Measurements from ENCODE around the gene BCAN. TPM values are rescaled to one million over a fixed set of nuclear protein-coding genes. Genes with fewer than 3 reads are reported as not detected.

The BCAN gene
- total RNA-seq, 1 experiment from 2014 or later, result 1.2 TPM

GRCh38 chr1:156703336-156703735 lies 61.4 kb downstream of the BCAN start:
- H3K79me2 ChIP-seq (ENCODE audit: insufficient read depth, low read length), result no peaks in the 10 kb centered on the region
- no peak overlapping the region for H2BK120ac ChIP-seq (ENCODE audit: low read depth, low read length, poor library complexity, severe bottlenecking)
- no peak overlapping the region for H4K91ac ChIP-seq (ENCODE audit: insufficient read length, low read depth, low read length)
- no peak overlapping the region for H2BK12ac ChIP-seq (ENCODE audit: insufficient read length, low read depth, low read length)
- peaks cover 3% of the 10 kb centered on the region; the same call in 1 of the 2 replicates for H3K27me3 ChIP-seq (ENCODE audit: insufficient read depth, low read length)
- H3K4me2 ChIP-seq (ENCODE audit: insufficient read depth, insufficient read length, low read length), result peak overlapping the region; percentile 83
- no peak overlapping the region for H3K9ac ChIP-seq (ENCODE audit: extremely low read depth, insufficient read length, low read length)
- no peaks in the 10 kb centered on the region for H4K20me1 ChIP-seq (ENCODE audit: control insufficient read depth, insufficient read depth, insufficient read length)
- H2AK5ac ChIP-seq (ENCODE audit: insufficient read length, low read length), result no peak overlapping the region
- H3K9me3 ChIP-seq (ENCODE audit: control insufficient read depth, low read depth, low read length), result no peaks in the 10 kb centered on the region
- no peak overlapping the region for H3K56ac ChIP-seq (ENCODE audit: insufficient read length, low read depth, low read length)
- Mint-ChIP-seq H3K27me3 (ENCODE audit: low read depth) (peaks cover 38% of the 10 kb centered on the region), H3K27ac (no peak overlapping the region; a peak in 2 of 7 replicates), H3K4me3 (peak overlapping the region; percentile 74 to 91), H3K36me3 (ENCODE audit: insufficient read depth in 1 of 3, low read depth in 3 of 3) (peaks cover 15 to 44% (median 33%) of the 10 kb centered on the region in 3 experiments), H3K4me1 (peaks cover 46 to 53% of the 10 kb centered on the region in 2 experiments), H3K9me3 (no peaks in the 10 kb centered on the region; a peak in 1 of 5 replicates)
- no peak overlapping the region for H3K27ac ChIP-seq (ENCODE audit: insufficient read length, low read depth, low read length)
- no peak overlapping the region for H3K4ac ChIP-seq (ENCODE audit: low read depth, low read length)
- no peak overlapping the region for H2AFZ ChIP-seq (ENCODE audit: low read length)
- TF ChIP-seq CTCF (conservative IDR thresholded peaks at IDR 0.05), result no peak
- no peak overlapping the region for H3K14ac ChIP-seq (ENCODE audit: insufficient read depth, low read length)
- no peaks in the 10 kb centered on the region for H3K79me1 ChIP-seq (ENCODE audit: insufficient read depth, low read depth, low read length, poor library complexity, severe bottlenecking)
- no peak overlapping the region for H3K18ac ChIP-seq (ENCODE audit: insufficient read length, low read depth, low read length)
- WGBS (ENCODE audit: extremely low coverage, insufficient read length, low lambda C conversion rate), result no CpG with 5 or more reads among the region's 4 CpGs
- H4K8ac ChIP-seq (replicated peaks; ENCODE audit: insufficient read length, low read depth, low read length), result no peak overlapping the region
- H2BK15ac ChIP-seq (ENCODE audit: low read depth, low read length), result no peak overlapping the region
- H2BK20ac ChIP-seq (ENCODE audit: low read depth, low read length, poor library complexity, severe bottlenecking), result no peak overlapping the region
- H2BK5ac ChIP-seq (ENCODE audit: insufficient read length, low read length), result no peak overlapping the region
- peaks cover 36% of the 10 kb centered on the region for H3K23me2 ChIP-seq (ENCODE audit: insufficient read length, low read depth, low read length, poor library complexity, severe bottlenecking)
- H4K5ac ChIP-seq (ENCODE audit: insufficient read length, low read depth, low read length), result no peak overlapping the region
- H3T11ph ChIP-seq (ENCODE audit: low read length), result no peak overlapping the region
- no peak for DNase-seq
- H3K4me1 ChIP-seq (ENCODE audit: insufficient read depth, low read length), result peaks cover 6% of the 10 kb centered on the region; the same call in 1 of the 2 replicates
- no peak overlapping the region for H3K23ac ChIP-seq (ENCODE audit: insufficient read length, low read depth, low read length)
